GM23338 (cell line): ENCODE results near the gene RAP1GDS1.

Experiments
- CREB1 ChIP-seq: fragments of 250-450 bp; sonication (Bioruptor Pico); IDR thresholded peaks from 2 replicates; pipeline ENCODE4 v1.5.0; 2020; ENCODE audit warnings: low read depth, mild to moderate bottlenecking, moderate library complexity
- EZH2 ChIP-seq: fragments of 200-600 bp; sonication (generic); IDR thresholded peaks from one replicate; pipeline ENCODE4 v1.8.0; 2017; ENCODE audit warnings: antibody characterized with exemption, mild to moderate bottlenecking, low read depth; ENCODE audit not compliant: unreplicated experiment
- POLR2AphosphoS5 ChIP-seq: IDR thresholded peaks from 2 replicates; pipeline ENCODE4 v1.6.1; 2016; ENCODE audit warnings: antibody characterized with exemption, low read depth
- STAT1 ChIP-seq: IDR thresholded peaks from one replicate; pipeline ENCODE4 v1.6.1; 2016; ENCODE audit warnings: antibody characterized with exemption; ENCODE audit not compliant: unreplicated experiment
- TF ChIP-seq, protein P1 (sequence below), 2 experiments: fragments of 200-600 bp in 1 of 2; sonication (generic) in 1 of 2; conservative IDR thresholded peaks; 2 replicates each; pipeline versions ENCODE4 v1.5.1 to v1.6.1; 2016 to 2017; ENCODE audit warnings: antibody characterized with exemption in 2 of 2, low read depth in 2 of 2, mild to moderate bottlenecking in 2 of 2, moderate library complexity in 1 of 2

DNA sequence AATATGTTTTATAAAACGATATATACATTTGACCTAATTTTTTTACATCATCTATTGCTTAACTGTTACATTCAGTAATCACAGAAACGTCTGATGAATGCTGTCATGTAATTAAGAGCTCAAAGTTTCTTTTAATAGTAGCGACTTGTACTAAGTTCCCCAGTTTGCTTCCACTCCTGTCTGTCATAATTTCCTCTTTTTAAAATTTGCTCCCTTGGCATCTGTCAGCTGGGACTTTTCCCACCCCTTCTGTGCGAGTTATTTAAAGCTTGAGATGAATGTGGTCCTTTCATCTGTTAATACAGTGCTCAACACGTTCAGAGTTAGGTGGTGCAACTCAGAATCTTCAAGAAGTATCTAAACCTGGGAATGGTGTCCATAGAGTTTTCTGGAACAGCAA lies 1.2 kb downstream of the RAP1GDS1 start:
- TF ChIP-seq STAT1 (no peak), EZH2 (no peak), POLR2AphosphoS5 (no peak), CREB1 (CRISPR knock-in tag) (no peak)
- TF ChIP-seq, protein P1, sequence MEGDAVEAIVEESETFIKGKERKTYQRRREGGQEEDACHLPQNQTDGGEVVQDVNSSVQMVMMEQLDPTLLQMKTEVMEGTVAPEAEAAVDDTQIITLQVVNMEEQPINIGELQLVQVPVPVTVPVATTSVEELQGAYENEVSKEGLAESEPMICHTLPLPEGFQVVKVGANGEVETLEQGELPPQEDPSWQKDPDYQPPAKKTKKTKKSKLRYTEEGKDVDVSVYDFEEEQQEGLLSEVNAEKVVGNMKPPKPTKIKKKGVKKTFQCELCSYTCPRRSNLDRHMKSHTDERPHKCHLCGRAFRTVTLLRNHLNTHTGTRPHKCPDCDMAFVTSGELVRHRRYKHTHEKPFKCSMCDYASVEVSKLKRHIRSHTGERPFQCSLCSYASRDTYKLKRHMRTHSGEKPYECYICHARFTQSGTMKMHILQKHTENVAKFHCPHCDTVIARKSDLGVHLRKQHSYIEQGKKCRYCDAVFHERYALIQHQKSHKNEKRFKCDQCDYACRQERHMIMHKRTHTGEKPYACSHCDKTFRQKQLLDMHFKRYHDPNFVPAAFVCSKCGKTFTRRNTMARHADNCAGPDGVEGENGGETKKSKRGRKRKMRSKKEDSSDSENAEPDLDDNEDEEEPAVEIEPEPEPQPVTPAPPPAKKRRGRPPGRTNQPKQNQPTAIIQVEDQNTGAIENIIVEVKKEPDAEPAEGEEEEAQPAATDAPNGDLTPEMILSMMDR (conservative IDR thresholded peaks at IDR 0.05; ENCODE audit: low read depth in 2 of 2) = no peak
